Lower leg skin (tissue), 4 donors: Measurements from ENCODE around the gene SPECC1L. TPM values are rescaled to one million over a fixed set of nuclear protein-coding genes. Genes with fewer than 3 reads are reported as not detected.

Experiments used
- DNase-seq, 2 donors: peaks; one replicate each; pipeline ENCODE4 v3.0.0-alpha.2; 2019; ENCODE audit warnings: low spot score in 2 of 2
- H3K4me3 ChIP-seq: fragments of 200-600 bp; sonication (generic); 2 replicates; pipeline ENCODE4 v1.5.1; 2017; ENCODE audit warnings: mild to moderate bottlenecking, low read depth; ENCODE audit not compliant: poor library complexity, severe bottlenecking
- CTCF ChIP-seq, 3 donors: fragments of 450-650 bp; IDR thresholded peaks; one replicate each; pipeline ENCODE4 v1.5.1; 2016; ENCODE audit warnings: antibody characterized with exemption in 3 of 3, mild to moderate bottlenecking in 3 of 3, moderate library complexity in 2 of 3
- POLR2A ChIP-seq, 2 donors: fragments of 450-650 bp; IDR thresholded peaks; one replicate each; pipeline ENCODE4 v1.6.1; 2016 to 2017; ENCODE audit warnings: antibody characterized with exemption in 2 of 2, mild to moderate bottlenecking in 1 of 2, moderate library complexity in 1 of 2
- WGBS, 2 donors: methylation state at CpG; one replicate each; pipeline ENCODE4 v1.1.5; 2018; 5-methylcytosine and 5-hydroxymethylcytosine counted together
- intact Hi-C: fragments of 100-400 bp; cut with DNase I; formaldehyde crosslinking; loops from one replicate; pipeline ENCODE4 v1.15.0; 2023; ENCODE audit warnings: low total_unique reads
- total RNA-seq, 4 donors: library from RNA; depleted of rRNA; stranded (reverse); fragments of >200 nt; gene quantifications; one replicate each; pipeline ENCODE4 v1.1.0, GENCODE V29; 2016

SPECC1L gene
- total RNA-seq, 4 donors from 2014 or later: 17.6 to 30.6 (median 23.3) TPM

- no peak for DNase-seq
- intact Hi-C loops: no loop called here
- TF ChIP-seq CTCF (IDR thresholded peaks at IDR 0.05): no peak
- no peak for TF ChIP-seq POLR2A (IDR thresholded peaks at IDR 0.05)
- H3K4me3 ChIP-seq: no peak overlapping the region
- 91 to 93% methylated on average over 6 of the region's 6 CpGs for WGBS, 2 donors
These were observed 71.0 kb downstream of the SPECC1L start for GRCh38 chr22:24341627-24342026.

- WGBS, 2 donors: 87 to 93% methylated on average over 4 of the region's 4 CpGs
- intact Hi-C loops: no loop called here
These were observed 80.0 kb downstream of the SPECC1L start for GRCh38 chr22:24350627-24351026.

GRCh38 chr22:24353121-24353520, 82.5 kb downstream of the SPECC1L start:
- no peak for DNase-seq
- WGBS, 2 donors: 96% methylated on average over 2 of the region's 2 CpGs
- TF ChIP-seq POLR2A (IDR thresholded peaks at IDR 0.05) (no peak), CTCF (IDR thresholded peaks at IDR 0.05) (no peak)
- intact Hi-C loops: no loop called here
- no peak overlapping the region for H3K4me3 ChIP-seq

More at GRCh38 chr22:24350627-24351026, 80.0 kb downstream of the SPECC1L start:
- no peak overlapping the region for H3K4me3 ChIP-seq
- TF ChIP-seq CTCF (IDR thresholded peaks at IDR 0.05) (no peak), POLR2A (IDR thresholded peaks at IDR 0.05) (no peak)
- DNase-seq: no peak

- WGBS, 2 donors: 72 to 82% methylated on average over 2 of the region's 2 CpGs
- DNase-seq: no peak
- intact Hi-C loops: no loop called here
- no peak overlapping the region for H3K4me3 ChIP-seq
- no peak for TF ChIP-seq CTCF (IDR thresholded peaks at IDR 0.05)
- TF ChIP-seq POLR2A (IDR thresholded peaks at IDR 0.05): no peak
These were observed 84.9 kb downstream of the SPECC1L start for GRCh38 chr22:24355574-24355973.

GRCh38 chr22:24357547-24357946, 86.9 kb downstream of the SPECC1L start:
- TF ChIP-seq POLR2A (IDR thresholded peaks at IDR 0.05) (no peak), CTCF (IDR thresholded peaks at IDR 0.05) (no peak)
- DNase-seq: no peak
- no peak overlapping the region for H3K4me3 ChIP-seq
- intact Hi-C loops: no loop called here

- DNase-seq: no peak
- intact Hi-C loops: no loop called here
- H3K4me3 ChIP-seq: no peak overlapping the region
- TF ChIP-seq POLR2A (IDR thresholded peaks at IDR 0.05): no peak
- TF ChIP-seq CTCF (IDR thresholded peaks at IDR 0.05): no peak
- 93 to 94% methylated on average over 8 of the region's 8 CpGs for WGBS, 2 donors
These were observed 87.6 kb downstream of the SPECC1L start for GRCh38 chr22:24358105-24358836.
